GM19043 (cell line): Measurements from ENCODE around the gene ADARB1.

Experiments used
- ATAC-seq: cut with Tn5 transposase; IDR thresholded peaks from one replicate; pipeline ENCODE4 v1.9.1; 2021; ENCODE audit warnings: low read depth; ENCODE audit not compliant: unreplicated experiment

ADARB1 gene

GRCh38 chr21:45258466-45258865, 184.1 kb downstream of the ADARB1 start:
- ATAC-seq, result no peak

GRCh38 chr21:45259206-45259840, 184.9 kb downstream of the ADARB1 start:
- no peak for ATAC-seq

- no peak for ATAC-seq
Measured at GRCh38 chr21:45260191-45260825, 185.9 kb downstream of the ADARB1 start.

- no peak for ATAC-seq
Measured at GRCh38 chr21:45261093-45261492, 186.7 kb downstream of the ADARB1 start.

- ATAC-seq, result no peak
Measured at GRCh38 chr21:45262041-45262581, 187.7 kb downstream of the ADARB1 start.

- no peak for ATAC-seq
Measured at GRCh38 chr21:45262616-45263015, 188.2 kb downstream of the ADARB1 start.

GRCh38 chr21:45263534-45263933, 189.2 kb downstream of the ADARB1 start:
- ATAC-seq, result no peak

GRCh38 chr21:45264146-45264911, 189.9 kb downstream of the ADARB1 start:
- ATAC-seq, result no peak

- ATAC-seq, result no peak
Measured at GRCh38 chr21:45264912-45265515, 190.6 kb downstream of the ADARB1 start.

- ATAC-seq, result no peak
Measured at GRCh38 chr21:45265721-45266517, 191.5 kb downstream of the ADARB1 start.

- ATAC-seq, result no peak
Measured at GRCh38 chr21:45266518-45267389, 192.4 kb downstream of the ADARB1 start.

- ATAC-seq, result no peak
Measured at GRCh38 chr21:45267390-45267760, 193.0 kb downstream of the ADARB1 start.

- no peak for ATAC-seq
Measured at GRCh38 chr21:45269861-45270260, 195.5 kb downstream of the ADARB1 start.

GRCh38 chr21:45270306-45270821, 196.0 kb downstream of the ADARB1 start:
- ATAC-seq, result no peak
